ENCODE results near the gene C5orf63. TPM values are rescaled to one million over a fixed set of nuclear protein-coding genes. Genes with fewer than 3 reads are reported as not detected.
A peak's percentile ranks its signal among the peaks of the same experiment; 100 is the strongest.

C5orf63 gene
- total RNA-seq, 1 donor from 2014 or later, result 10.3 TPM

DNA sequence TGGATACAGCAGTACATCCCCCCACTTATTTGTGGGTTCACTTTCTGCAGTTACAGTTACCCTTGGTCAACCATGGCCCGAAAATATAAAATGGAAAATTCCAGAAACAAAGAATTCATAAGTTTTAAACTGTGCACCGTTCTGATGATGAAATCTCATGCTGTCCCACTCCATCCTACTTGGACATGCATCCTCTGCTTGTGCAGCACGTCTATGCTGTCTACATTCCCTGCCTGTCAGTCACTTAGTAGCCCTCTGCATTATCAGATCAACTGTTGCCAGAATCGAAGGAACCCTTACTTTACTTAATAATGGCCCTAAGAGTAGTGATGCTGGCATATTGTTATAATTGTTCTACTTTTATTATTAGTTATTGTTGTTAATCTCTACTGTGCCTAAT is 57.6 kb downstream of the C5orf63 start:
- Histone ChIP-seq H3K36me3 (no peaks in the 10 kb centered on the region), H3K4me3 (no peak overlapping the region), H3K4me1 (peaks cover 37% of the 10 kb centered on the region), H3K27me3 (ENCODE audit: low read depth) (no peaks in the 10 kb centered on the region), H3K9me3 (replicated peaks) (no peaks in the 10 kb centered on the region), H3K27ac (replicated peaks) (no peak overlapping the region)
- no peak for DNase-seq
- TF ChIP-seq, protein P1, sequence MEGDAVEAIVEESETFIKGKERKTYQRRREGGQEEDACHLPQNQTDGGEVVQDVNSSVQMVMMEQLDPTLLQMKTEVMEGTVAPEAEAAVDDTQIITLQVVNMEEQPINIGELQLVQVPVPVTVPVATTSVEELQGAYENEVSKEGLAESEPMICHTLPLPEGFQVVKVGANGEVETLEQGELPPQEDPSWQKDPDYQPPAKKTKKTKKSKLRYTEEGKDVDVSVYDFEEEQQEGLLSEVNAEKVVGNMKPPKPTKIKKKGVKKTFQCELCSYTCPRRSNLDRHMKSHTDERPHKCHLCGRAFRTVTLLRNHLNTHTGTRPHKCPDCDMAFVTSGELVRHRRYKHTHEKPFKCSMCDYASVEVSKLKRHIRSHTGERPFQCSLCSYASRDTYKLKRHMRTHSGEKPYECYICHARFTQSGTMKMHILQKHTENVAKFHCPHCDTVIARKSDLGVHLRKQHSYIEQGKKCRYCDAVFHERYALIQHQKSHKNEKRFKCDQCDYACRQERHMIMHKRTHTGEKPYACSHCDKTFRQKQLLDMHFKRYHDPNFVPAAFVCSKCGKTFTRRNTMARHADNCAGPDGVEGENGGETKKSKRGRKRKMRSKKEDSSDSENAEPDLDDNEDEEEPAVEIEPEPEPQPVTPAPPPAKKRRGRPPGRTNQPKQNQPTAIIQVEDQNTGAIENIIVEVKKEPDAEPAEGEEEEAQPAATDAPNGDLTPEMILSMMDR (IDR thresholded peaks at IDR 0.05; ENCODE audit: borderline replicate concordance), result no peak
- intact Hi-C loops (cut with micrococcal nuclease), result no loop called here

DNA sequence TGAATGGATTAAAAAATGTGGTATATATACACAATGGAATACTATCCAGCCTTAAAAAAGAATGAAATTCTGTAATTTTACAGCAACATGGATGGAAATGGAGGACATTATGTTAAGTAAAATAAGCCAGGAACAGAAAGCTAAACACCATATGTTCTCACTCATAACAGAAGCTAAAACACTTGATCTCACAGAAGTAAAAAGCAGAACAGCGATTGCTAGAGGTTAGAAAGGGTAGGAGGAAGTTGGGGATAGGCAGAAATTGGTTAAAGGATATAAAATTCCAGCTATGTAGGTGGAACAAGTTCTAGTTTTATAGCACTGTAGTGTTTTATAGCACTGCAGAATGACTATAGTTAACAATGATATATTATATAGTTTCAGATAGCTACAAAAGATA is 58.7 kb downstream of the C5orf63 start:
- H3K4me3 ChIP-seq, result no peak overlapping the region
- TF ChIP-seq, protein P1 (IDR thresholded peaks at IDR 0.05; ENCODE audit: borderline replicate concordance), result no peak
- H3K4me1 ChIP-seq, result peaks cover 48% of the 10 kb centered on the region
- no peak overlapping the region for H3K27ac ChIP-seq (replicated peaks)
- intact Hi-C loops (cut with micrococcal nuclease), result no loop called here
- no peak for DNase-seq
- no peaks in the 10 kb centered on the region for H3K27me3 ChIP-seq (ENCODE audit: low read depth)
- H3K36me3 ChIP-seq, result no peaks in the 10 kb centered on the region
- no peaks in the 10 kb centered on the region for H3K9me3 ChIP-seq (replicated peaks)

DNA sequence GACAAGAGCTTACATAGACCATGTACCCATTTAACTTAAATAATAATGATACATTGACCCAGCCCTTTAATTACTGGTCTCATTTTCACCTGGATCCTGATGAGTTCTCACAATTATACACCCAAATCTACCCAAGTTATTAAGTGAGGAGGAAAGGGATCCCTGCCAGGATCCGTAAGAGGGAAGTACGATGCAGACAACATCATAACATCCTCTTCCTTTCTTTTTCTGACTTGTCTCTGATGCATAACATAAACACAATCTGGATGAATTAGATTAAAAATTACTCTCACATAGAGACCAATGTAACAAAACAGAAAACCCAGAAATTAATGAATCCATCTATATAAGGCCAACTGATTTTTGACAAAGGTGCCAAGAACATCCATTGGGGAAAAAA is 59.9 kb downstream of the C5orf63 start:
- Histone ChIP-seq H3K36me3 (no peaks in the 10 kb centered on the region), H3K4me1 (peaks cover 59% of the 10 kb centered on the region), H3K27me3 (ENCODE audit: low read depth) (no peaks in the 10 kb centered on the region), H3K27ac (replicated peaks) (peak overlapping the region; percentile 68), H3K9me3 (replicated peaks) (no peaks in the 10 kb centered on the region), H3K4me3 (no peak overlapping the region)
- intact Hi-C loops (cut with micrococcal nuclease), result no loop called here
- TF ChIP-seq, protein P1 (IDR thresholded peaks at IDR 0.05; ENCODE audit: borderline replicate concordance), result no peak
- no peak for DNase-seq

DNA sequence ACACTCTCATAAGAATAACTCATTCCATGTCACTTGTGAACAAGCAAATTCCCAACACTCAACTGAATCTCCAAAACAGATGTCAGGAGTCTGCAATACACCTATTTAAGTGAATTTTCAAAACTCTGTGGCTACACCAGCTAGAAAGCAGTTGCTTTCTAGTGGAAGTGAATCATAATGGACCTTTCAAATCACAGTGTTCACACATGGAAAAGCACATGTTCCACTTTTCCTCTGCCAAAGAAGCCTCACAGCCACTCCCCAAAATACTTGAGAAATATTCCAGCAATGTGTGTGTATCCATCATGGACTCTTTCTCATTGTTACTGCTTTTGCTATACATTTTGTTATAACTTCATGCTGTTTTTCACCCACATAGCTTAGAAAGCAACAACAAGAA is 60.4 kb downstream of the C5orf63 start:
- no peaks in the 10 kb centered on the region for H3K9me3 ChIP-seq (replicated peaks)
- intact Hi-C loops (cut with micrococcal nuclease), result no loop called here
- H3K4me3 ChIP-seq, result no peak overlapping the region
- DNase-seq, result no peak
- TF ChIP-seq, protein P1 (IDR thresholded peaks at IDR 0.05; ENCODE audit: borderline replicate concordance), result no peak
- H3K4me1 ChIP-seq, result peaks cover 64% of the 10 kb centered on the region
- H3K36me3 ChIP-seq, result no peaks in the 10 kb centered on the region
- peak overlapping the region; percentile 68 for H3K27ac ChIP-seq (replicated peaks)
- H3K27me3 ChIP-seq (ENCODE audit: low read depth), result no peaks in the 10 kb centered on the region

DNA sequence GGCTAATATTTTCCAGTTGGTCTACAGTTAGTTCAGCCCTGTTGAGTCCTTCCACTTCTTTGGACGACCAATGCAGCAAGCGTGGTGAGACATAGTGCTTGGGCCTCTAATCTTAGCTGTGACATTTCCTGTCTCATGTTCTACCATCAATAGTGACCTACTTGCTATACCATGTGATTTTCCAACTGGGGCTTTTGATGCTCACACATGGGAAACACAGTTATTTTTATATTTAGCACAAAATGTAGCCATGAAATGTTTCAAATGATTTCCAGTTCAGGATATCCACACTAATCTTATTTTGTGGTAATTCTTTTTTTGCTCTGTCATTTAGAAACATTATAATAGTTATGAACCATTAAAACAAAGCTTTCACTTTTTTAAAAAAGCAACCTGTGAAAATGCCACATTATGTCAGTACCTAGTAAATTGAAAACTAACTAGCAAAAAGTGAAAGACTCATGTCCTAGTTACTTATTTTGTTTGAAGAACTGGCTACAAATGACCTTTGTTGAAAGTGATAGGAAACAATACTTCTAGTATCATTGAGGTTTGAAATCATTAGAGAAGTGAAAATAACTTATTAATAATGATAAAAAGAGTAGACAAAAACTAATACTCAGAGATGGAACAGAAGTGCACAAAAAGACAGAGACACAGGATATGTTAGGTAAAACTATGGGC is 61.2 kb downstream of the C5orf63 start:
- Histone ChIP-seq H3K27ac (replicated peaks) (peak overlapping the region; percentile 68), H3K4me1 (peaks cover 70% of the 10 kb centered on the region)
- intact Hi-C loops (cut with micrococcal nuclease), result no loop called here

More for the DNA sequence above, 61.2 kb downstream of the C5orf63 start:
- no peak for DNase-seq
- H3K36me3 ChIP-seq, result no peaks in the 10 kb centered on the region
- no peaks in the 10 kb centered on the region for H3K27me3 ChIP-seq (ENCODE audit: low read depth)
- H3K4me3 ChIP-seq, result no peak overlapping the region
- TF ChIP-seq, protein P1 (IDR thresholded peaks at IDR 0.05; ENCODE audit: borderline replicate concordance), result no peak
- H3K9me3 ChIP-seq (replicated peaks), result no peaks in the 10 kb centered on the region
